HG03432 (cell line): Measurements from ENCODE around the gene RGS3.
"Not testable (repeated sequence)": the region's sequence is repeated elsewhere in the genome, so short reads cannot be mapped to it uniquely, and the experiment has no call there.

Experiments
- ATAC-seq: cut with Tn5 transposase; IDR thresholded peaks from one replicate; pipeline ENCODE4 v1.9.1; 2021; ENCODE audit warnings: mild to moderate bottlenecking, moderate library complexity; ENCODE audit not compliant: unreplicated experiment

The RGS3 gene

GRCh38 chr9:113486327-113486726 is 22.8 kb downstream of the RGS3 start:
- no peak for ATAC-seq

- ATAC-seq, result no peak
Measured at GRCh38 chr9:113488071-113488470, 24.5 kb downstream of the RGS3 start.

- ATAC-seq, result no peak
Measured at GRCh38 chr9:113488490-113488889, 25.0 kb downstream of the RGS3 start.

- ATAC-seq, result not testable (repeated sequence)
Measured at GRCh38 chr9:113491147-113491546, 27.6 kb downstream of the RGS3 start.

GRCh38 chr9:113492343-113493202 is 29.0 kb downstream of the RGS3 start:
- no peak for ATAC-seq

GRCh38 chr9:113493203-113493520 is 29.6 kb downstream of the RGS3 start:
- ATAC-seq, result no peak

- no peak for ATAC-seq
Measured at GRCh38 chr9:113495526-113495925, 32.0 kb downstream of the RGS3 start.

- no peak for ATAC-seq
Measured at GRCh38 chr9:113497051-113497450, 33.5 kb downstream of the RGS3 start.

GRCh38 chr9:113499153-113499875 is 35.8 kb downstream of the RGS3 start:
- no peak for ATAC-seq

- ATAC-seq, result no peak
Measured at GRCh38 chr9:113499876-113500497, 36.5 kb downstream of the RGS3 start.

GRCh38 chr9:113501129-113501686 is 37.7 kb downstream of the RGS3 start:
- no peak for ATAC-seq

- no peak for ATAC-seq
Measured at GRCh38 chr9:113501852-113502251, 38.3 kb downstream of the RGS3 start.

GRCh38 chr9:113502427-113503034 is 39.0 kb downstream of the RGS3 start:
- no peak for ATAC-seq

GRCh38 chr9:113503131-113503541 is 39.6 kb downstream of the RGS3 start:
- ATAC-seq, result no peak

GRCh38 chr9:113503613-113504211 is 40.2 kb downstream of the RGS3 start:
- no peak for ATAC-seq

- no peak for ATAC-seq
Measured at GRCh38 chr9:113504725-113505590, 41.4 kb downstream of the RGS3 start.

GRCh38 chr9:113506090-113506589 is 42.6 kb downstream of the RGS3 start:
- no peak for ATAC-seq

- no peak for ATAC-seq
Measured at GRCh38 chr9:113507256-113507655, 43.7 kb downstream of the RGS3 start.

- ATAC-seq, result no peak
Measured at GRCh38 chr9:113508111-113508749, 44.7 kb downstream of the RGS3 start.
